GM12801 (cell line): ENCODE measurements around the gene PCDH9.

Experiments used
- TF ChIP-seq, protein P1 (sequence below): IDR thresholded peaks from one replicate; pipeline ENCODE4 v1.5.1; 2011; ENCODE audit warnings: control low read depth; ENCODE audit not compliant: insufficient read length; ENCODE audit errors: extremely low read depth

The PCDH9 gene

DNA sequence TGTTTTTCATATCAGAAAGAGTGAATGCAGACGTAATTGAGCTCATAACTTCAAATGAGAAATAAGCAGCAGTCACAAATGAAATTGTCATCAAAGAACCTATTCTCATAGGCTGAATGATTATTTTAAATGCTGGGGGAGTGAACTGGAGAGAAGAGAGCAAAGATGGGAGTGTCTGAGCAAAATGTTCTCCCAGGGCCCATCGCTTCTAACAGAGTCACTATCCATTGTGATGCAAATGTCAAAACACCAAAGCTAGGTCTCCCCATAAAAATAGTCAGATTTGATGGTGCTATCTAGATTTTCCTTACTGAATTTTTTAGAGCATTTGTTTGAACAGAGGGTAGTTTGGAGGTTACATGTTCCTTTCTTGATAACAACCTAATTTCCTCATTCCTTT lies 278.7 kb downstream of the PCDH9 start:
- TF ChIP-seq, protein P1, sequence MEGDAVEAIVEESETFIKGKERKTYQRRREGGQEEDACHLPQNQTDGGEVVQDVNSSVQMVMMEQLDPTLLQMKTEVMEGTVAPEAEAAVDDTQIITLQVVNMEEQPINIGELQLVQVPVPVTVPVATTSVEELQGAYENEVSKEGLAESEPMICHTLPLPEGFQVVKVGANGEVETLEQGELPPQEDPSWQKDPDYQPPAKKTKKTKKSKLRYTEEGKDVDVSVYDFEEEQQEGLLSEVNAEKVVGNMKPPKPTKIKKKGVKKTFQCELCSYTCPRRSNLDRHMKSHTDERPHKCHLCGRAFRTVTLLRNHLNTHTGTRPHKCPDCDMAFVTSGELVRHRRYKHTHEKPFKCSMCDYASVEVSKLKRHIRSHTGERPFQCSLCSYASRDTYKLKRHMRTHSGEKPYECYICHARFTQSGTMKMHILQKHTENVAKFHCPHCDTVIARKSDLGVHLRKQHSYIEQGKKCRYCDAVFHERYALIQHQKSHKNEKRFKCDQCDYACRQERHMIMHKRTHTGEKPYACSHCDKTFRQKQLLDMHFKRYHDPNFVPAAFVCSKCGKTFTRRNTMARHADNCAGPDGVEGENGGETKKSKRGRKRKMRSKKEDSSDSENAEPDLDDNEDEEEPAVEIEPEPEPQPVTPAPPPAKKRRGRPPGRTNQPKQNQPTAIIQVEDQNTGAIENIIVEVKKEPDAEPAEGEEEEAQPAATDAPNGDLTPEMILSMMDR = no peak

DNA sequence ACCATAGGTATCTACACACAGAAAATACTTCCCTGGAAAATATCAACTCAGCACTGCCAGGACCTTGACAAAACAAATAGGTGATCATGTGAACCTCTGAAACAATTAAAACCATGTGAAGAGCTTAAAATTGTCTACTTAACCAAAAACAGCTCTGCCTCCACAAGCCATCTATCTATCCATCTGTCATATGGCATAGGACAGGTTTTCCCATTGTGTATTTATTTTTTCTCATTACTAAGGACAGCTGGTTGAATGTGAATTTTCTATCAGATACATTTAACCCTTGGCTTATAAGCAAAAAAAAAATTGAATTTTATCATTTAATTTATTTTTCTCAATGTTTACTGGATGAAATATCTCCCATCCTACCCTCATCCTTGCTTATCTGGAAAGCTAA lies 279.5 kb downstream of the PCDH9 start:
- TF ChIP-seq, protein P1 = no peak

DNA sequence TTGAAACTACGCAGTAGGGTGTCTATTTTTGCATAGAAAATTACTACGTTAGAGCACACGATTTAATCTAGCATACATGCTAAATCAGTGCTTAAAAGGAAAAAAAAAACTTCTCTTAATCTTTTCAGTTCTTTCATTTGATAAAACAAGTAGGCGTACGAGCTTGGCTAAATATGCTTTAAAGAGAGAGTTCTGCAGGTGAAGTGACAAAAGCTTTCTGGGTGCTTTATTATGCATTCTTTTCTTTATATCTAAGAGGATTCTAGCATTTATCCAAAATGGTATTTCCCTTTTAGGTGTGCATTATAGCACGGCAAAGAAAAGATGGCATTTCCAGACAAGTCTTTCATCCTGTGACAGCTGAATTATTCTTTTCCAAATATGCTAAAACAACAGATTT lies 281.2 kb downstream of the PCDH9 start:
- TF ChIP-seq, protein P1 = no peak

DNA sequence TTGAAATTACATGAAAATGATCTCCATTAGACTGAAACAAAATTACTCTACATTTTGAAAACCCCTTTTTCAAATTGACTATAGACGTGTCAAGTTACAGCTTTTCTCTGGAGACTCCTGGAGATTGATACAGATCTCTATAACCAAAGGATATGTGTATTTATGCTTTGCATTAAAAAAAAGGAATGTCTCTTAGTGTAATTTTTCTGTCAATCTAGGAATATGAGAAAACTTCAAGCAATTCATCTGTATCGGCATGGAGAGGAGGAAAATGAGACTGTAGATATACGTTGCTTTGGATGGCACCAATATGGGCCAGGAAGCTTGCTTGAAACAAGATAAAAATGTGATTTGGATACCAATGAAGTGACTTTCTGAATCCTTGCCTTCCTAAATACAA lies 286.6 kb downstream of the PCDH9 start:
- TF ChIP-seq, protein P1 = no peak

DNA sequence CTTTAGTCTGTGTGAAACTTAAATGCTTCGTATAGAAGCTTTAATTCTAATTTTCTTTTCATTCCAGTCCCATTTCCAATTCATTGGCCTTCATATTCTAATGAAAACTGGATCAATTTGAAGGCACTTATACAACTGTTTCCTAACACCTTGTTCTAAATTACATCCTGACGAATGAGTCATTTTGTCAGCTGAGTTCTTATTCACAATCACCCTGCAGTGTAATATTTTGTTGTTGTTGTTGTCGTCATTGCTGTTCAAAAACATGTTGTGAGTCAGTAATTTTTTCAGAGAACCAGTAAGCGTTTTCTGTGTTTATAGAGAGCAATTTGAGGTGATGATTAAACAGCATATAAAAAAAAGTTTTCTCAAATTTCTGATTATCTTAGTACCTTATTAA lies 290.0 kb downstream of the PCDH9 start:
- TF ChIP-seq, protein P1 = no peak

DNA sequence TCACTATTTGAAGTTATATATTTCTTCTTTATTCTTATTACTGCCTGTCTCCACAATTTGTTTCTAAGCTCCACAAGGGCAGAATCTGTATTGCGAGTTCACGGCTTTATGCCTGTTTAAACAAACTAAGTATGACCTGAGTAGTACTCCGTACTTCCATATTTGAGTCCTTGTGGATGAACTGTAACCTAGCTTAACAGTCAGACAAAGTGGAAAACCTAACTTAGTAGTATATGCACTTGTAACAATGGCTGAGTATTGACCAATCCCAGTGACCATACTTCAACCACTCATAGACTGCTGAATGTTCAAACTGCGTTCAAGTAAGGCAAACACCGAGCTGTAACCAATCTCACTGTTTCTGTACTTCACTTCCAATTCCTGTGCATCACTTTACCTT lies 292.7 kb downstream of the PCDH9 start:
- TF ChIP-seq, protein P1 = no peak

DNA sequence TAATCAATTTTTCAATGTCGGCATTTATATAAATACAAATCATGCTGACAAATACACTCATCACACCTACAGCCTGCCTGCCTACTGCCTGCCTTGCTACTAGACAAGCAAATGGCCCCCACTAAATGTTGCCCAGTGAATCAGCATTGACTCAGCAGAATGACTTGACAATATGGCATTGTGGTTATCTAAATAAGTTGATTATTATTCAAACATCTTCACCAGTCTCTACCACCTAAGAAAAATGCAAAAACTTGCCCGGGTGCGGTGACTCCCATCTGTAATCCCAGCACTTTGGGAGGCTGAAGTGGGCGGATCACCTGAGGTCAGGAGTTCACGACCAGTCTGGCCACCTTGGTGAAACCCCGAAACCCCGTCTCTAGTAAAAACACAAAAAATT lies 296.1 kb downstream of the PCDH9 start:
- TF ChIP-seq, protein P1 = no peak

DNA sequence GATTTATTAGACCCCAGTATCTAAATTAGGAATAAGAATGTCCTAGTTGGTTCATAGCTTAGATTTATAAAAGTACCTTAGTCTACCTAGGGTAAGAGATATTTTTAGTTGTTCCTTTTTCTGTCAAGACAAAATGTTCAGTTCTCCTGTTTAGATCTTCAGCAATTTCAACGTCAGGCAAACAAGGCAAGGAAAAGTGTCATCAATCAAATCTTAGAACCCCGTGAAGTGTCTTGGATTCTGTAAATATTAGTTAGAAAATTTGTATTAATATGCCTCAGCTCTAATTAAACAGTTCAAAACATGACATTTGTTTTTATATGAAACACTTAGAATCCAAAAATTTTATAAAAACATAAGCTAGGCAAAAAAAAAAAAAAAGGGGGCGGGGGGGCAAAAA lies 296.6 kb downstream of the PCDH9 start:
- TF ChIP-seq, protein P1 = no peak
